Transverse colon (tissue), 4 donors: ENCODE data around the gene ESYT2.

Experiments
- EP300 ChIP-seq: sonication (generic); formaldehyde crosslinking; IDR thresholded peaks from one replicate; pipeline ENCODE4 v1.6.1; 2017; ENCODE audit warnings: antibody characterized with exemption, low read depth
- POLR2A ChIP-seq: fragments of 450-650 bp; IDR thresholded peaks from one replicate; pipeline ENCODE4 v1.6.1; 2016; ENCODE audit warnings: antibody characterized with exemption, mild to moderate bottlenecking, moderate library complexity
- POLR2AphosphoS5 ChIP-seq, 3 donors: sonication (generic); formaldehyde crosslinking; IDR thresholded peaks; one replicate each; pipeline ENCODE4 v1.6.1; 2016; ENCODE audit warnings: antibody characterized with exemption in 3 of 3
- TF ChIP-seq, protein P1 (sequence below), 5 experiments: fragments of 200-600 bp in 3 of 5; fragments of 450-650 bp in 2 of 5; sonication (generic) in 3 of 5; IDR thresholded peaks; 1 replicate in 2 of 5; 2 replicates in 3 of 5; pipeline ENCODE4 v1.5.1; 2016 to 2017; ENCODE audit warnings: antibody characterized with exemption in 5 of 5, inconsistent platforms in 3 of 5, mild to moderate bottlenecking in 2 of 5, moderate library complexity in 1 of 5

DNA sequence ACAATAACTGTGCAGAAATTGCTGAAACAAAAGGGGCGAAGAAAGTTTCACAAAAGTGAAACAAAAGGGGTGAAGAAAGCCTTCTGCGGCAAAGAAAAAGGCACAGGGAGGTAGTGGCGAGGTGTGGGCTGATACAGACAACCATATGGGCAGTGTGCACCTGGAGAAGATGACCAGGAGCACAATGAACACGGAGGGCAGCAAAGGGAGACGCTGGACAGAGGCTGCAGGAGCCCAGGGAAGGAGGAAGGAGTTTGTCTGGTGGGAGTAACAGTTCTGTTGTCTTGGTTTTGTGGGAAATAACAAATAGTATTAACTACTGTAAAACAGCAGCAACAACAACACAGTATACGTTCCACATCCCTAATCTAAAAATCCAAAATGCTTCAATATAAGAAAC is 42.4 kb downstream of the ESYT2 start:
- no peak for TF ChIP-seq POLR2A
- TF ChIP-seq, protein P1, sequence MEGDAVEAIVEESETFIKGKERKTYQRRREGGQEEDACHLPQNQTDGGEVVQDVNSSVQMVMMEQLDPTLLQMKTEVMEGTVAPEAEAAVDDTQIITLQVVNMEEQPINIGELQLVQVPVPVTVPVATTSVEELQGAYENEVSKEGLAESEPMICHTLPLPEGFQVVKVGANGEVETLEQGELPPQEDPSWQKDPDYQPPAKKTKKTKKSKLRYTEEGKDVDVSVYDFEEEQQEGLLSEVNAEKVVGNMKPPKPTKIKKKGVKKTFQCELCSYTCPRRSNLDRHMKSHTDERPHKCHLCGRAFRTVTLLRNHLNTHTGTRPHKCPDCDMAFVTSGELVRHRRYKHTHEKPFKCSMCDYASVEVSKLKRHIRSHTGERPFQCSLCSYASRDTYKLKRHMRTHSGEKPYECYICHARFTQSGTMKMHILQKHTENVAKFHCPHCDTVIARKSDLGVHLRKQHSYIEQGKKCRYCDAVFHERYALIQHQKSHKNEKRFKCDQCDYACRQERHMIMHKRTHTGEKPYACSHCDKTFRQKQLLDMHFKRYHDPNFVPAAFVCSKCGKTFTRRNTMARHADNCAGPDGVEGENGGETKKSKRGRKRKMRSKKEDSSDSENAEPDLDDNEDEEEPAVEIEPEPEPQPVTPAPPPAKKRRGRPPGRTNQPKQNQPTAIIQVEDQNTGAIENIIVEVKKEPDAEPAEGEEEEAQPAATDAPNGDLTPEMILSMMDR (IDR thresholded peaks at IDR 0.05) = no peak
- no peak for TF ChIP-seq POLR2AphosphoS5 (IDR thresholded peaks at IDR 0.05)
- no peak for TF ChIP-seq EP300
